IMR-90 (cell line): ENCODE data around the gene NPY2R. TPM values are rescaled to one million over a fixed set of nuclear protein-coding genes. Genes with fewer than 3 reads are reported as not detected.

ENCODE experiments used
- ATAC-seq: fragments of 200-7000 bp; cut with Tn5 transposase; 2 replicates; pipeline ENCODE4 v1.9.1; 2020; ENCODE audit warnings: low read depth, mild to moderate bottlenecking, moderate library complexity
- BruUV-seq: library from RNA; stranded (reverse); fragments of 400-500 nt; replicated peaks from 2 replicates; lab custom pipeline; 2021; lab: Mats Ljungman, UMichigan
- CTCF ChIA-PET: fragments of 300-600 bp; formaldehyde crosslinking; extraction: SDS; loops from one replicate; lab custom pipeline; 2021; ENCODE audit warnings: antibody characterized with exemption; lab: Yijun Ruan, JAX
- POLR2A ChIA-PET: fragments of 300-600 bp; sonication (Branson Sonifier 250); formaldehyde crosslinking; loops from one replicate; lab custom pipeline; 2022; ENCODE audit warnings: antibody characterized with exemption; ENCODE audit not compliant: unreplicated experiment; lab: Charles Lee
- DNase-seq: peaks from one replicate; pipeline ENCODE4 v3.0.0; 2013
- H2AFZ ChIP-seq: replicated peaks from 2 replicates; pipeline ENCODE3; 2013; ENCODE audit warnings: low read length, mild to moderate bottlenecking; ENCODE audit not compliant: poor library complexity
- H2AK5ac ChIP-seq: 2 replicates; pipeline ENCODE4 v1.6.1; 2013; ENCODE audit warnings: low read depth, low read length, inconsistent platforms
- H2AK9ac ChIP-seq: replicated peaks from 2 replicates; pipeline ENCODE3; 2013; ENCODE audit warnings: mild to moderate bottlenecking, low read depth, low read length, moderate library complexity; ENCODE audit not compliant: poor library complexity
- H2BK120ac ChIP-seq: 2 replicates; pipeline ENCODE4 v1.6.1; 2013; ENCODE audit warnings: low read depth, low read length, inconsistent platforms
- H2BK15ac ChIP-seq: 3 replicates; pipeline ENCODE4 v1.6.1; 2013; ENCODE audit warnings: low read depth, low read length, inconsistent platforms
- H2BK20ac ChIP-seq: 2 replicates; pipeline ENCODE4 v1.6.1; 2013; ENCODE audit warnings: low read depth, mild to moderate bottlenecking, inconsistent platforms, low read length, moderate library complexity
- H2BK5ac ChIP-seq: 2 replicates; pipeline ENCODE4 v1.6.1; 2013; ENCODE audit warnings: mild to moderate bottlenecking, low read depth, low read length, inconsistent platforms; ENCODE audit not compliant: poor library complexity, severe bottlenecking
- H3K14ac ChIP-seq: replicated peaks from 2 replicates; pipeline ENCODE4 v1.6.1; 2013; ENCODE audit warnings: low read depth, low read length, inconsistent platforms
- H3K18ac ChIP-seq: 2 replicates; pipeline ENCODE4 v1.6.1; 2013; ENCODE audit warnings: low read depth, low read length, control low read depth
- H3K23ac ChIP-seq: 2 replicates; pipeline ENCODE4 v1.6.1; 2013; ENCODE audit warnings: low read depth, low read length, inconsistent platforms
- H3K27ac ChIP-seq: 2 replicates; pipeline ENCODE4 v1.5.1; 2013; ENCODE audit warnings: mild to moderate bottlenecking, control low read depth, low read length; ENCODE audit not compliant: insufficient read depth
- H3K27me3 ChIP-seq: 2 replicates; pipeline ENCODE4 v1.6.1; 2013; ENCODE audit warnings: low read length; ENCODE audit not compliant: control insufficient read depth, insufficient read depth
- H3K36me3 ChIP-seq: 2 replicates; pipeline ENCODE4 v1.6.1; 2013; ENCODE audit warnings: low read length, mixed read lengths; ENCODE audit not compliant: control insufficient read depth, insufficient read depth
- H3K4ac ChIP-seq: 2 replicates; pipeline ENCODE4 v1.6.1; 2013; ENCODE audit warnings: low read depth, low read length, inconsistent platforms
- H3K4me1 ChIP-seq: 2 replicates; pipeline ENCODE4 v1.6.1; 2013; ENCODE audit warnings: low read length, mixed read lengths; ENCODE audit not compliant: control insufficient read depth, insufficient read depth
- H3K4me2 ChIP-seq: 2 replicates; pipeline ENCODE4 v1.6.1; 2013; ENCODE audit warnings: low read depth, mild to moderate bottlenecking, control low read depth, low read length, moderate library complexity
- H3K4me3 ChIP-seq: 2 replicates; pipeline ENCODE4 v1.5.1; 2013; ENCODE audit warnings: low read depth, mild to moderate bottlenecking, control low read depth, low read length, moderate library complexity; ENCODE audit not compliant: insufficient read depth
- H3K56ac ChIP-seq: 2 replicates; pipeline ENCODE4 v1.6.1; 2013; ENCODE audit warnings: low read length, inconsistent platforms; ENCODE audit not compliant: insufficient read depth; ENCODE audit errors: extremely low read depth
- H3K79me1 ChIP-seq, 2 experiments: 2 replicates each; pipeline ENCODE4 v1.6.1; 2013; ENCODE audit warnings: low read length in 2 of 2, inconsistent platforms in 1 of 2, low read depth in 1 of 2
- H3K9ac ChIP-seq: 2 replicates; pipeline ENCODE4 v1.6.1; 2013; ENCODE audit warnings: low read depth, low read length, control low read depth
- H3K9me1 ChIP-seq: 2 replicates; pipeline ENCODE4 v1.6.1; 2013; ENCODE audit warnings: low read length, inconsistent platforms; ENCODE audit not compliant: insufficient read depth
- H3K9me3 ChIP-seq: 2 replicates; pipeline ENCODE4 v1.6.1; 2013; ENCODE audit warnings: low read length; ENCODE audit not compliant: control insufficient read depth, insufficient read depth
- H4K20me1 ChIP-seq: 2 replicates; pipeline ENCODE4 v1.6.1; 2013; ENCODE audit warnings: low read length, inconsistent platforms; ENCODE audit not compliant: insufficient read depth
- H4K5ac ChIP-seq: 2 replicates; pipeline ENCODE4 v1.6.1; 2013; ENCODE audit warnings: mild to moderate bottlenecking, low read depth, low read length, control low read depth
- H4K8ac ChIP-seq, 2 experiments: 2 replicates each; pipeline ENCODE4 v1.6.1; 2013; ENCODE audit warnings: low read depth in 2 of 2, low read length in 2 of 2, control low read depth in 1 of 2, inconsistent platforms in 1 of 2
- H4K91ac ChIP-seq: 2 replicates; pipeline ENCODE4 v1.6.1; 2013; ENCODE audit warnings: low read depth, low read length, inconsistent platforms; ENCODE audit not compliant: insufficient read depth
- BHLHE40 ChIP-seq: fragments of 150-350 bp; IDR thresholded peaks from 2 replicates; pipeline ENCODE4 v1.6.1; 2016; ENCODE audit warnings: mild to moderate bottlenecking, low read depth, low read length
- CEBPB ChIP-seq: IDR thresholded peaks from 2 replicates; pipeline ENCODE4 v1.6.1; 2012; ENCODE audit warnings: low read depth, low read length, improper control_type of control experiment
- CHD1 ChIP-seq: IDR thresholded peaks from 2 replicates; pipeline ENCODE4 v1.6.1; 2012; ENCODE audit warnings: low read depth, low read length, improper control_type of control experiment
- ELK1 ChIP-seq: fragments of 150-350 bp; IDR thresholded peaks from 2 replicates; pipeline ENCODE4 v1.6.1; 2016; ENCODE audit warnings: low read depth, mild to moderate bottlenecking, low read length, moderate library complexity, borderline replicate concordance
- MAFK ChIP-seq: IDR thresholded peaks from 2 replicates; pipeline ENCODE4 v1.6.1; 2012; ENCODE audit warnings: low read depth, low read length, improper control_type of control experiment
- RAD21 ChIP-seq: IDR thresholded peaks from 2 replicates; pipeline ENCODE4 v1.6.1; 2012; ENCODE audit warnings: low read length, improper control_type of control experiment
- RFX5 ChIP-seq: IDR thresholded peaks from 2 replicates; pipeline ENCODE4 v1.8.0; 2012; ENCODE audit warnings: low read depth, mild to moderate bottlenecking, low read length, moderate library complexity
- WGBS, 2 experiments: methylation state at CpG; one replicate each; pipeline versions ENCODE4 v1.1.5 to v1.1.7; 2013; ENCODE audit warnings: missing lambda C conversion rate in 2 of 2; ENCODE audit not compliant: insufficient read length in 1 of 2; ENCODE audit errors: extremely low coverage in 2 of 2; 5-methylcytosine and 5-hydroxymethylcytosine counted together
- dilution Hi-C: fragments of 300-500 bp; cut with HindIII; formaldehyde crosslinking; loops from one replicate; pipeline ENCODE4 v1.14.3; 2018; ENCODE audit warnings: low sequenced_read_pairs; ENCODE audit not compliant: unreplicated experiment
- in situ Hi-C: fragments of 300-500 bp; cut with MboI; formaldehyde crosslinking; loops from 3 replicates; pipeline ENCODE4 v1.14.3; 2019; ENCODE audit warnings: low sequenced_read_pairs, inconsistent platforms, mixed read lengths
- intact Hi-C: fragments of 100-400 bp; cut with micrococcal nuclease; formaldehyde crosslinking; loops from 2 replicates; pipeline ENCODE4 v1.10.0; 2022
- polyA plus RNA-seq, 3 experiments: library from polyadenylated mRNA; depleted of rRNA; stranded (reverse); fragments of >200 nt; gene quantifications; 2 replicates each; pipeline ENCODE4 v1.2.3, GENCODE V29; 2012; ENCODE audit warnings: low replicate concordance in 1 of 3
- total RNA-seq: library from RNA; depleted of rRNA; stranded (reverse); fragments of >200 nt; gene quantifications from 2 replicates; pipeline ENCODE4 v1.2.3, GENCODE V29; 2012

Gene NPY2R
- total and polyA plus RNA-seq, 2 of the 4 experiments (the other 2 are of a cell fraction), result not detected

- H3K9me1 ChIP-seq, result no peaks in the 10 kb centered on the region
- H2AFZ ChIP-seq, result no peak overlapping the region
- no peaks in the 10 kb centered on the region for H3K36me3 ChIP-seq
- no peaks in the 10 kb centered on the region for H3K79me1 ChIP-seq
- H3K14ac ChIP-seq, result no peak overlapping the region
- TF ChIP-seq RFX5 (no peak), RAD21 (no peak), MAFK (no peak), ELK1 (no peak), CEBPB (no peak), CHD1 (no peak), BHLHE40 (no peak)
- POLR2A ChIA-PET, result no interaction called here
- H4K91ac ChIP-seq, result no peak overlapping the region
- H3K4me1 ChIP-seq, result no peaks in the 10 kb centered on the region
- CTCF ChIA-PET, result no interaction called here
- H3K4ac ChIP-seq, result no peak overlapping the region
- dilution Hi-C loops, result no loop called here
- no peak overlapping the region for H2AK5ac ChIP-seq
- no peak overlapping the region for H2AK9ac ChIP-seq
- H2BK120ac ChIP-seq, result no peak overlapping the region
- no peaks in the 10 kb centered on the region for H3K9me3 ChIP-seq
- no peak overlapping the region for H2BK15ac ChIP-seq
- no CpG with 5 or more reads among the region's 1 CpG for WGBS, 2 experiments
- DNase-seq (no peak), ATAC-seq (no peak)
- no peak overlapping the region for H3K9ac ChIP-seq
- in situ Hi-C loops, result no loop called here
- BruUV-seq, result no TSS peak
- no peak overlapping the region for H4K8ac ChIP-seq
- no peak overlapping the region for H3K56ac ChIP-seq
- no peaks in the 10 kb centered on the region for H3K27me3 ChIP-seq
- H2BK20ac ChIP-seq, result no peak overlapping the region
- H3K27ac ChIP-seq, result no peak overlapping the region
- H3K4me3 ChIP-seq, result no peak overlapping the region
- H3K4me2 ChIP-seq, result no peak overlapping the region
- H3K23ac ChIP-seq, result no peak overlapping the region
- intact Hi-C loops, result no loop called here
- no peak overlapping the region for H4K5ac ChIP-seq
- H4K20me1 ChIP-seq, result no peaks in the 10 kb centered on the region
- H2BK5ac ChIP-seq, result no peak overlapping the region
- H3K18ac ChIP-seq, result no peak overlapping the region
Measured at GRCh38 chr4:155263480-155263879, 55.0 kb downstream of the NPY2R start.
